Kidney glomerular epithelial cell (primary cell): ENCODE measurements around the gene LGALS12.
A peak's percentile ranks its signal among the peaks of the same experiment; 100 is the strongest.

Experiments
- DNase-seq: peaks from one replicate; lab custom pipeline; 2025; lab: John Stamatoyannopoulos, UW

The LGALS12 gene

DNA sequence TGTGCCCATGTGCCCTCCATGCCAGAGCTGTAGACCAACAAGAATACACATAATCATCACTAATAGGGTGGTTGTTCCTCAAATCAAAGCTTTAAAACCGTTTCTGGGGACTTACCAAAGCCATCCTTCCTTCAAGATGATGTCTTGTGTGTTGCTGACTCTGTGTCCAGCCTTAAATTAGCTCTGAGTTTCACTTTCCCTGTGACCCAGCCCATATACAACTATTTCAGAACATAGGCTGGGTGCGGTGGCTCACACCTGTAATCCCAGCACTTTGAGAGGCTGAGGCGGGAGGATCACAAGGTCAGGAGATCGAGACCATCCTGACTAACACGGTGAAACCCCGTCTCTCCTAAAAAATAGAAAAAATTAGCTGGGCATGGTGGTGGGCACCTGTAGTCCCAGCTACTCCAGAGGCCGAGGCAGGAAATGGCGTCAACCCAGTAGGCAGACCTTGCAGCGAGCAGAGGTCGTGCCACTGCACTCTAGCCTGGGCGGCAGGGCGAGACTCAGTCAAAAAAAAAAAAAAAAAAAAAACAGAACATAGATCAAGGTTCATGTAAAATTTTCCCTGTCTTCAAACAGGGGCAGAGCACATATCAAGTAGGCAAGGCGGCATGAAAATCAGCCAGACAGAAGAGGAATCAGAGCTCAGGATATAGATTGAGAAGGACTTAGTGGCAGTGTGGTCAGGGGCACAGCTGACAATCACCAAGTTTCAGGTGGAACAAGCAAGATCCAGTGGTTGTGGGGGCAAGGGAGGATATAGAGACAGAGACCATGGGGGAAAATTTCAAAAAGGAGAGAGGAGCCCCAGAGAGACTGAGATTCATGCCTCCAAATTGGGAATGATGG is 57.5 kb downstream of the LGALS12 start, which contains the start of gene PLAAT2:
Gene PLAAT2, minus strand, starts transcription at position 179 of the 855 bp plus-strand sequence. Its CDS starts 55 bp downstream, at position 124.
- no peak for DNase-seq

DNA sequence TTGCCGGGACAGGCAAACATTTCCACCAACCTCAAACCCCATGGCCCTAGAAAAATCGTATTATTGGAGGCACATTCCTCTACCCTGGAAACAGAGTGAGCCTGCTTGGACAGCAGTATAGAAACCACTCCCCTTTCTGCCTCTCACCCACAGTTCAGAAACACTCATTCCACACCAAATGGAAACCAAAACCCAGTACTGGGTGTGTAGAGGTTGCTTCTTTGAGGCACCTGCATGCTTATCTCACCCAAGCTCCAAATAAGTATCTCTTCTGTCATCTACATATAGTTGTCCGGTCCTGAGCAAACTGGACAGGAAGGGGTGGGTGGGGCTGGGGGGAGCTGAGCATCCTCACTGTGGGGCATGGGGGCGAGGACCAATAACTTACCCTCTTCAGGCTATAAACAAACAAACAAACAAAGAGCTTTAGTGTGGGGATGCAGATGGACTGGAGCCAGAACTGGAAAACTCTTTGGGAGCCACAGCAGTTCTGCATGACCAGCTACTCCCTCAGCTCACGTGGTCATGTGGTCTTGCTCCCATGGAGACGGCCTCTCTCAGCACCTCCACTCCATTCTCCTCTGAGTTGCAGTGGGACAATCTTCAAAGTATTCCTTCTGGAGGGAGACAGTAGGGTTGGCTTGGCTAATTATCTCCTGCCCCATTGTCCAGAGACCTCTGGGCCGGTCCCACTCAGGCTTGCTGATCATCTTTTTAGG is 58.3 kb downstream of the LGALS12 start:
- DNase-seq = peak; percentile 51

DNA sequence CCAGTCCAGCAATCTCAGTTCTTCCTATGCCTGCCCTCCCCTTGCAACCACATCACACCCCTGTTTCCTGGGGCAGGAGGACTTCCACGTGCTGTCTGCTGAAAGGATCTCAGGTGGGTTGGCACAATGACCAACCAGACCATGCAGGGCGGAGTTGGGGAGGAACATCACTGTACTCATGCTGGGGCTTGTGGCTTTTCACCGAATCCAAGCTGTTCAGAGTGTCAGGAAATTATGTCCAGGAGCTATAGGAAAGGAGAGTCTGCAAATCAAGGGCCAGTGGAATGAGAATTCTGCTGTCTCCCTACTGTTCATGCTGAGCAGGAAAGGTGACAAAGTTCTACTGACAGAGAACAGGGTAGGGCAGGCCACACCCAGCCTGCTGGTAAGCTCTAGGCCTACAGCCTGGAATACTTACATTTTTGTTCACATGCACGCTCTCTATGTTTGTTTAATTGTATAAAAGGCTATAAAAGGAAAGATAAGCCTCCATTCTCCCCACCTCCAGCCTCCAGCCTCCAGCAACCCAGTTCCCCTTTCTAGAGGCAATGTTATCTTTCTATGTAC is 59.0 kb downstream of the LGALS12 start:
- no peak for DNase-seq
